HG03280 (cell line): ENCODE results near the gene TSPAN14.

Experiments
- ATAC-seq: cut with Tn5 transposase; IDR thresholded peaks from one replicate; pipeline ENCODE4 v1.9.1; 2021; ENCODE audit warnings: mild to moderate bottlenecking, moderate library complexity; ENCODE audit not compliant: unreplicated experiment

The TSPAN14 gene

GRCh38 chr10:80421707-80422536 lies 32.2 kb upstream of the TSPAN14 start:
- peak; percentile 89 for ATAC-seq

DNA sequence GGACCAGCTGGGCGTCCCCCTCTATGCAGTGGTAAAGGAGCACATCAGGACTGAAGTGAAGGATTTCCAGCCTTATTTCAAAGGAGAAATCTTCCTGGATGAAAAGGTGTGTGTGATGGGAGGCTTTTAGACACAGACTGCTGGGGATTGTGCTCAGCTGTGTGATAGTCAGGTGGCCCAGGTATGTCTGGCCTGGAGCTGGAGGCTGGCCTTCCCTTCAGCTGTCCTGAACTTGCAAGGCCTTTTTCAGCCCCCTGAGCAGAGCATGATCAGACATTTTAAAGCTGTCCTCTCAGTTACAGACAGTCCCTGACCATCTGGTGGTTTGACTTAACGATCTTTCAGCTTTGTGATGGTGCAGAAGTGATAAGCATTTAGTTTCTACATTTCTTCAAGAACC lies 28.2 kb upstream of the TSPAN14 start:
- no peak for ATAC-seq

- no peak for ATAC-seq
Observed at GRCh38 chr10:80427541-80427940, 26.6 kb upstream of the TSPAN14 start.

DNA sequence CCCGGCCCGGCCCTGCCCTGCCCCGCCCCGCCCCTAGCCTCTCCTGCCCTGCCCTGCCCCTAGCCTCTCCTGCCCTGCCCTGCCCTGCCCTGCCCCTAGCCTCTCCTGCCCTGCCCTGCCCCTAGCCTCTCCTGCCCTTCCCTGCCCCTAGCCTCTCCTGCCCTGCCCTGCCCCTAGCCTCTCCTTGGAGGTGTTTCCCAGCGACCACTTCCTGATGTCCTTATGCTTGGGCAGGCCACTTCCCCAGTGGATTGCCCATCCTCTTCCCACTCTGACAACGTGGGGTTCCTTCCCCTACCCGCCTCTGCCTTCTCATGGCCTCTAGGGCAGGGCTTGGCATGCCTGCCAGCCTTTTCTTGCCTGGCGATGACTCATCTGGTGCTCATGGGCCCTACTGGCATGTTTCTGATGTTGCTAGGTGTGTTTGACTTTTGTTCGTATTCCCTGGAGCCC lies 24.6 kb upstream of the TSPAN14 start:
- no peak for ATAC-seq

DNA sequence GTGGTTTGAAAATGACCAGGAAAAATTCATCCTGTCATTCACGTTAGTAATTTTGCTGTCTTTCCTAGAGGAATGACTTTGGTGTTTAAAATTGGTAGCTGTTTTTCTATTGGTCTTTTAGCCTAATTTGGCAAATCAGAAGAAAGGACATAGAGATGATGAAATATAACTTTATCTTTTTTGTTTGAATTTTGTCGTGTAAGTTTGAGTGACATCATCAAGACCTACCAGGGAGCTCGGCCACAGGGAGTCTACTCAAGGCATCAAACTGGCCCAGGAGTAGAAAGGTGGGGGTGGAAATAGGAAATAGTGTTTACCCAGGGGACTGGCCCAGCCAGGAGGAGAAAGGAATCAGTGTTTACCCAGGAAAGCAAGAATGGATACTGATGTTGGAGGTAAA lies 21.0 kb upstream of the TSPAN14 start:
- ATAC-seq, result no peak

- ATAC-seq, result no peak
Observed at GRCh38 chr10:80436446-80437098, 17.5 kb upstream of the TSPAN14 start.

DNA sequence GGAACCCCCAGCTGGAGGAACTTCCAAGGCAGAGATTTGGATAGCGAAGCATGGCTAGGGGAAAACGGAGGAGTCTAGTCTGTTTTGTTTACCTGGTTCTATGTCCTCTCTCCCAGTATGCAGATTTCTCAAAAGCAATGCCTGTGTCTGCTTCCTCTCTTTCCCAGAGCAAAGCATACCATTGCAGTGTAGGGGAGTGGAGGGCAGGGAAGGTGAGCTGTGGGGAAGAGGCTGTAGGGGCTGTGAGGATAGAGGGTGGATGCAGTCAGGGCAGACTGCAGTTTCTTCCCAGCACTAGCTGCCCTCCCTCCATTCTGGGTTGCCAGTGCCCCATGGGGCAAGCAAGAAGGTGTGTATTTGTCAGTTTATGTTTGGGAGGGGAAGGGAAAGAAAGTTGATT lies 16.9 kb upstream of the TSPAN14 start:
- no peak for ATAC-seq

DNA sequence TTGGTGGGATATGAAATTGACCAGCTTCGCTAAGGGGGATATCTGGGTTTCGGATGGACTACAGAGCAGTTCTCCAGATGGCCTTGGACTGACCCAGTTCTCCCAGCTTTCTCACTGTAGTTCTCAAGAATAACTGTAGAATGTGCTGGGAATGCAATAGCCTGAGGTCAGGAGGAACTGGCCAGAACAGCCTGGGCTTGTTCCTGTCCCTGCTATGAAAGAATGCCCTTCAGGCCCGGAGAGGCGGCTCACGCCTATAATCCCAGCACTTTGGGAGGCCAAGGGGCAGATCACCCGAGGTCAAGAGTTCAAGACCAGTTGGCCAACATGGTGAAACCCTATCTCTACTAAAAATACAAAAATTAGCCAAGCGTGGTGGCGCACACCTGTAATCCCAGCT lies 12.3 kb upstream of the TSPAN14 start:
- no peak for ATAC-seq

- no peak for ATAC-seq
Observed at GRCh38 chr10:80442879-80443278, 11.2 kb upstream of the TSPAN14 start.

GRCh38 chr10:80443531-80443974 lies 10.6 kb upstream of the TSPAN14 start:
- peak; percentile 43 for ATAC-seq

- no peak for ATAC-seq
Observed at GRCh38 chr10:80444124-80444523, 10.0 kb upstream of the TSPAN14 start.

- peak; percentile 76 for ATAC-seq
Observed at GRCh38 chr10:80444646-80445319, 9.3 kb upstream of the TSPAN14 start.

GRCh38 chr10:80447436-80448190 lies 6.5 kb upstream of the TSPAN14 start:
- ATAC-seq, result no peak

- ATAC-seq, result no peak
Observed at GRCh38 chr10:80448209-80448942, 5.7 kb upstream of the TSPAN14 start.

DNA sequence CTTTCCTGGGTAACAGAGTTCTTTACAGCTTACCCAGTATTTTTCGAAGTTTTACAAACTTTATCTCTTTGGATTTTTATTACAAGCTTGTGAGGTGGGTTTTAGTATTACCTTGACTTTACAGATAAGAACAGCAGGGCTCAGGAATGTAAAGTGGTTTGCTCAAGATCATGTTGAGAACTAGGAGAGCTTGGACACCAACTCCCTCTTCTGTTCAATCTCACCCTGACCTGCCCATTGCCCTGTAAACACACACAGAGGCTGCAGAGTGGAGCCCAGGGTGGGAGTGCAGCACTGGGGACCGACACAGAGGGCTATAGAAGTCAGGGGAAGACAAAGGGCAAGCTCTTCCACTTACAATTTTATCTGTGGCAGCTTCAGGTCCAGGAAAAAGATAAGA lies 4.6 kb upstream of the TSPAN14 start:
- ATAC-seq, result no peak

DNA sequence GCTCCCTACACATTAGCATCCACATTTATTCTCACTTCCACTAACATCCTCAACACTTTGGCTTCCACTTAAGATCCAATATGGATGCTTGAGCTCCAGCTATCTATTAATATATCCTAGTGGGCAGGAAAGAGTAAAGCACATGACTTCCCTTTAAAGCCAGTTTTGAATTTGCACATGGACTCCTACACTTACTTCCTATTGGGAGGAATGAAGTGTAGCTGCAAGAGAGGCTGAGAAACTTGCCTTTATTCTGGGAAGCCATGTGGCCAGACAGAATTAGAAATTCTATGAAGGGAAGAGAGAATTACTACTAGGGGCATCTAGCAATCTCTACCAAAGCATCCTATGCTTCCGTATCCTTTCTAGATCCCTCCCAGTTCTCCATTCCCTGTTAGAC lies 3.0 kb upstream of the TSPAN14 start:
- ATAC-seq, result no peak

DNA sequence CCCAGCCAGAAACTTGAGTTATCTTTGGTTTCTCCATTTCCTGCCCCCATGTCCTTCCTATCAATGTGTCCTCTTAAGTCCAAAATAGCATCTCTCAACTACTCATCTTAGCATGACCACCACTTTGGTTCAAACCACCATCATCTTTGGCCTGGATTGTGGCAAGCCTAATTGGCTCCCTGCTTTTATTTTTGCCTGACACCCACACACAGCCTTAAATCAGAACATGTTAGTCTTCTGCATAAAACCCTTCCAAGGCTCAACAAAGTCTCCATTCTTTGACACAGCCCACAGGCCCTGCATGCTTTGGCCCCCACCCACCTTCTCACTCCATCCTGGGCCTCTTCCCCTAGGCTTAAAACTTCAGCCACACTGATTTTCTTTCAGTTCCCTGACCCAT lies 2.0 kb upstream of the TSPAN14 start:
- no peak for ATAC-seq

GRCh38 chr10:80452640-80453039 lies 1.5 kb upstream of the TSPAN14 start:
- ATAC-seq, result no peak

GRCh38 chr10:80453056-80453841 lies 861 bp upstream of the TSPAN14 start:
- ATAC-seq, result no peak
